ENCODE measurements around the gene KCTD20. TPM values are rescaled to one million over a fixed set of nuclear protein-coding genes. Genes with fewer than 3 reads are reported as not detected.
A peak's percentile ranks its signal among the peaks of the same experiment; 100 is the strongest.
"Not testable (repeated sequence)": the region's sequence is repeated elsewhere in the genome, so short reads cannot be mapped to it uniquely, and the experiment has no call there.

Gene KCTD20
- total RNA-seq, 2 experiments from 2014 or later: 53.9 to 65.0 TPM

DNA sequence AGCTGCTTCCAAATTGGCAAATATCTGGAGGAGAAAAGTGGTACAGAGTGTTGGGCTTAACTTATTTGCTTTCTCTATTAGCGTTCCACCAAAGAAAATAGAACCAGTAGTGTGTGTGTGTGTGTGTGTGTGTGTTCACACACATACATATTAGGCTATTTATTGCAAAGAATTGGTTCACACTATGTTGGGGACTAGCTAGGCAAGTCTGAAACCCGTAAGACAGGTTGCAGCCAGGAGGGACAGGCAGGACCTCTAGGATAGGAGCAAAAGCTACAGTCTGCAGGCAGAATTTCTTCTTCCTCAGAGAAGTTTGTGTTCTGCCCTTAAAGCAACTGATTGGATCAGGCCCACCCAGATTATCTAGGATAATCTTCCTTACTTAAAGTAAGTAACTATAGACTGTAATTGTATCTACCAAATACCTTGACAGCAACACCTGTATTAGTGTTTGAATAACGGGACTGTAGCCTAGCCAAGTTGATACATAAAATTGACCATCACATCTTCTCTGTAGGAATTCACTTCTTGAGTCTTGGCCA lies 12.8 kb downstream of the KCTD20 start:
- peak overlapping the region; percentile 32 for H3K27ac Mint-ChIP-seq
- CTCF ChIA-PET: no interaction called here
- no peaks in the 10 kb centered on the region for H3K27me3 Mint-ChIP-seq
- H3K4me1 Mint-ChIP-seq: peaks cover 2% of the 10 kb centered on the region
- ATAC-seq (no peak), DNase-seq (no peak)
- H3K4me3 Mint-ChIP-seq: no peak overlapping the region
- no peaks in the 10 kb centered on the region for H3K9me3 Mint-ChIP-seq (ENCODE audit: low read depth)
- H3K36me3 Mint-ChIP-seq: peaks cover 19% of the 10 kb centered on the region

GRCh38 chr6:36459501-36459900 lies 16.7 kb downstream of the KCTD20 start:
- H3K36me3 Mint-ChIP-seq: peaks cover 30% of the 10 kb centered on the region
- DNase-seq (no peak), ATAC-seq (no peak)
- H3K4me1 Mint-ChIP-seq: no peaks in the 10 kb centered on the region
- no peaks in the 10 kb centered on the region for H3K27me3 Mint-ChIP-seq
- CTCF ChIA-PET: interaction anchor here (0.6 to 0.8 kb wide), 2 partner anchors 36 to 124 kb away, joined by 3 read pairs; no protein-coding TSS in a partner anchor
- H3K4me3 Mint-ChIP-seq: no peak overlapping the region
- H3K27ac Mint-ChIP-seq: no peak overlapping the region
- H3K9me3 Mint-ChIP-seq (ENCODE audit: low read depth): no peaks in the 10 kb centered on the region

DNA sequence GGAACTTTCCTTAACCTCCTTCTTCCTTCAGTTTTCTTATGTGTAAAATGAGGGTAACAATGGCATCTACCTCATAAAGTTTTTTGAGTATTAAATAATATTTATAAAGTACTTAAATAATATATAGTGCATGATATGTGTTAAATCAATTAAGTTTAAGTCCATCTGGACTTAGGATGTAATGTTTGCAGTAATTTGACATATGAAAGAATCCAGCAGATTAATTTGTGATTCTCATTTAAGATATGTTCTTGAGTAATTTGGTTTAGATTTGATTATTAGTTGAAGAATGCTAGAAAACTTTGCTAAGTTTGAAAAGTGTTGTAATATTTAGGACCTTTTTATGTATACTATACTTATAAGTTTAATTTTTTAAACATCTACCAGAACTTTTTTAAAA lies 18.1 kb downstream of the KCTD20 start:
- H3K4me3 Mint-ChIP-seq: no peak overlapping the region
- H3K27me3 Mint-ChIP-seq: no peaks in the 10 kb centered on the region
- ATAC-seq (no peak), DNase-seq (no peak)
- no peaks in the 10 kb centered on the region for H3K9me3 Mint-ChIP-seq (ENCODE audit: low read depth)
- no peaks in the 10 kb centered on the region for H3K4me1 Mint-ChIP-seq
- H3K36me3 Mint-ChIP-seq: peaks cover 31% of the 10 kb centered on the region
- CTCF ChIA-PET: no interaction called here
- H3K27ac Mint-ChIP-seq: no peak overlapping the region

GRCh38 chr6:36461646-36462045 lies 18.8 kb downstream of the KCTD20 start:
- Mint-ChIP-seq H3K4me3 (no peak overlapping the region), H3K27ac (no peak overlapping the region), H3K27me3 (no peaks in the 10 kb centered on the region), H3K36me3 (peaks cover 33% of the 10 kb centered on the region), H3K9me3 (ENCODE audit: low read depth) (no peaks in the 10 kb centered on the region), H3K4me1 (no peaks in the 10 kb centered on the region)
- ATAC-seq (no peak), DNase-seq (no peak)
- CTCF ChIA-PET: interaction anchor here (1.3 to 1.4 kb wide), 2 partner anchors 23 to 41 kb away, joined by 3 to 4 read pairs; no protein-coding TSS in a partner anchor

- Mint-ChIP-seq H3K4me1 (no peaks in the 10 kb centered on the region), H3K9me3 (ENCODE audit: low read depth) (no peaks in the 10 kb centered on the region), H3K27me3 (no peaks in the 10 kb centered on the region), H3K4me3 (no peak overlapping the region), H3K27ac (no peak overlapping the region), H3K36me3 (peaks cover 38% of the 10 kb centered on the region)
- DNase-seq (no peak), ATAC-seq (no peak)
- CTCF ChIA-PET: no interaction called here
These were observed 20.9 kb downstream of the KCTD20 start for GRCh38 chr6:36463676-36464075.

GRCh38 chr6:36464233-36464632 lies 21.4 kb downstream of the KCTD20 start:
- H3K36me3 Mint-ChIP-seq: peaks cover 38% of the 10 kb centered on the region
- H3K27ac Mint-ChIP-seq: no peak overlapping the region
- H3K9me3 Mint-ChIP-seq (ENCODE audit: low read depth): no peaks in the 10 kb centered on the region
- CTCF ChIA-PET: no interaction called here
- DNase-seq (no peak), ATAC-seq (no peak)
- peaks cover 3% of the 10 kb centered on the region for H3K4me1 Mint-ChIP-seq
- no peaks in the 10 kb centered on the region for H3K27me3 Mint-ChIP-seq
- H3K4me3 Mint-ChIP-seq: no peak overlapping the region

DNA sequence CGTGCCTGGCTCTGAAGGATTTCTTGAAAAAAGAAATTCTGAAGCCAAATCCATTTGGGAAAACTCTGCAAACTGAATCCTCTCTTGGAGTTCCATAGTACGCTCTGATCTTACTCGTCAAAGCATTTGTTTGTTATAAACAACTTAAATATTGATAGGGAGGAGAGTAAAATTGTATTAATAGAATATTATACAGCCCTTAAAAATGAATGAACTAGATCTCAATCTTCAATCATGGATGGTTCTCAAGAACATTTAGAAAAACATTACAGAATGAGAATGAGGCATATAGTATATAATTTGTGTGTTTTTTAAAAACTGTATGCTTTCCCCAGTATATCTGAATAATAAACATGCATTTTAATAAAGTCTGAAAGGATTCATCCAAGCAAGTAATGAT lies 24.8 kb downstream of the KCTD20 start:
- H3K36me3 Mint-ChIP-seq: peaks cover 35% of the 10 kb centered on the region
- no peaks in the 10 kb centered on the region for H3K9me3 Mint-ChIP-seq (ENCODE audit: low read depth)

DNA sequence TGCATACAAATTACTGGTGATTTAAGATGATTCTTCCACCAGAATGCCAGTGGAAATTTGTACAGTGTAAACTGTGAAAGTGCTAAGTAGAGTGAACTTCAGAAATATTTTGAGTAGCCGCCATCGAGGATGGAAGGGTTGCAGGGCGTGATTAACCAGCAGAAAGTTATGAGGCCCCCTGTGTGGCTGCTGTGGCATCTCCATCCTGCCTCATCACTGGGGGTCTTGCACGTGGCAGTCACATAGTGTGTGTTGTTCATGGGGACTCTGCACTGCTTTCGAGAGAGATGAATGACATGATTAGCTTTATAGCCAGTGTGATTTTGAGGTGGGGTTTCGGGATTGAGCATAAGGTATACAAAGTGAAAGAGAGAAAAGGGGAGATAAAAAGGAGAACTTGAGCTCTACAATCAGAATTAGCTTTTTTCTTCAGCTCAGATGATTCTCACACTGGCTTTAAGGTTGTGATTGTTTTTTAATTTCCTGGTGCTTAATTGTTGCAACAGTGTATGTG lies 26.4 kb downstream of the KCTD20 start:
- ATAC-seq: no peak
- no peaks in the 10 kb centered on the region for H3K9me3 Mint-ChIP-seq (ENCODE audit: low read depth)
- H3K4me1 Mint-ChIP-seq: peaks cover 4% of the 10 kb centered on the region
- no peaks in the 10 kb centered on the region for H3K27me3 Mint-ChIP-seq
- H3K4me3 Mint-ChIP-seq: no peak overlapping the region
- H3K27ac Mint-ChIP-seq: no peak overlapping the region
- CTCF ChIA-PET: interaction anchor here (0.6 kb wide), 1 partner anchor 1449 kb away, joined by 3 read pairs; no protein-coding TSS in a partner anchor
- H3K36me3 Mint-ChIP-seq: peaks cover 30% of the 10 kb centered on the region
- DNase-seq: no peak

More for the DNA sequence above, 24.8 kb downstream of the KCTD20 start:
- no peak for DNase-seq
- Mint-ChIP-seq H3K4me1 (peaks cover 4% of the 10 kb centered on the region), H3K27me3 (no peaks in the 10 kb centered on the region), H3K4me3 (no peak overlapping the region), H3K27ac (no peak overlapping the region)
- ATAC-seq: no peak
- CTCF ChIA-PET: no interaction called here

DNA sequence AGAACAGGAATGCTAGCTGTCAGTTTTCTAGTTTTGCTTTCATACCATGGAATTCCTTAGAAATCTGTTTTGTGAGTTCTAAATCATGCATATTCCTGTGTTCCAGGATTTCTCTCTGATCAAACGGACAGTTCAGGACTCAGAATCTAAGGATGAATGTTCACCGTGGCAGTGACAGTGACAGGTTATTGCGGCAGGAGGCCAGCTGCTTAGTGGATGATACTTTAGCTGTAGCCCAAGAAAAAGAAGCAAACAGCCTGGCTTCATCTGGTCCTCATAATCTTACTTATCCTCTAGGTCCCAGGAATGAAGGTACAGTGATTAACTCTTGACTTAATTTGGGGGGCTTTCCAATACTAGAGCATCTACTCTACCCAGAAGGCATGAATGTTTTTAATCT lies 27.1 kb downstream of the KCTD20 start:
- ATAC-seq: no peak

DNA sequence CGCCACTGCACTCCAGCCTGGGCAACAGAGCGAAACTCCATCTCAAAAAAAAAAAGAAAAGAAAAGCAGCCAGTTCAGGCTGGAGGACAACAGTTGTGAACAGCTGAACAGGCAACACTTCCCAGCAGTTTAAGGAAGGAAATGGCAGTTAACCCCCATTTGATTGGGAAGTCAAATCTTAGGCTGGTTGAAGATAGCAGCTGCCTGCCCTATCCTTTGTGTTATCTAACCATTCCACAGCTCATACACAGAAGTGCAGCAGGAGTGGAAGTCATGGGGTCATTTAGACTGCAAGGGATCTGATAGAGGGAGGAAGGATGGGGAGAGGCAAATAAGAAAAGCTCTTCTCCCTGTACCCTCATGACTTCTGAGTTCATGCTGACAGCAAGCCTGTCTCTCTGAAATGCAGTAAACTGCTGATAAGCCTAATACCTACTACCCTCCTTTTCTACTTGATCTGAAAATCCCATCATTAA lies 35.3 kb downstream of the KCTD20 start:
- Mint-ChIP-seq H3K36me3 (peaks cover 48% of the 10 kb centered on the region), H3K9me3 (ENCODE audit: low read depth) (no peaks in the 10 kb centered on the region), H3K4me1 (peaks cover 8% of the 10 kb centered on the region), H3K27me3 (no peaks in the 10 kb centered on the region), H3K4me3 (no peak overlapping the region), H3K27ac (peak overlapping the region; percentile 73)
- CTCF ChIA-PET: interaction anchor here (0.7 to 2.3 kb wide), 2 partner anchors 27 to 55 kb away, joined by 5 to 6 read pairs; no protein-coding TSS in a partner anchor
- no peak for DNase-seq
- ATAC-seq: no peak

More for the DNA sequence above, 27.1 kb downstream of the KCTD20 start:
- H3K27ac Mint-ChIP-seq: no peak overlapping the region
- H3K27me3 Mint-ChIP-seq: no peaks in the 10 kb centered on the region
- no peaks in the 10 kb centered on the region for H3K9me3 Mint-ChIP-seq (ENCODE audit: low read depth)
- H3K36me3 Mint-ChIP-seq: peaks cover 30% of the 10 kb centered on the region
- H3K4me1 Mint-ChIP-seq: peaks cover 4% of the 10 kb centered on the region
- no peak overlapping the region for H3K4me3 Mint-ChIP-seq
- no peak for DNase-seq
- CTCF ChIA-PET: interaction anchor here (0.6 to 1.3 kb wide), 3 partner anchors 30 to 1448 kb away, joined by 3 read pairs; no protein-coding TSS in a partner anchor

GRCh38 chr6:36479256-36479655 lies 36.5 kb downstream of the KCTD20 start:
- DNase-seq (no peak), ATAC-seq (no peak)
- no peak overlapping the region for H3K27ac Mint-ChIP-seq
- H3K4me1 Mint-ChIP-seq: peaks cover 8% of the 10 kb centered on the region
- H3K27me3 Mint-ChIP-seq: no peaks in the 10 kb centered on the region
- CTCF ChIA-PET: no interaction called here
- H3K9me3 Mint-ChIP-seq (ENCODE audit: low read depth): no peaks in the 10 kb centered on the region
- peaks cover 54% of the 10 kb centered on the region for H3K36me3 Mint-ChIP-seq
- H3K4me3 Mint-ChIP-seq: no peak overlapping the region

- ATAC-seq; H3K27me3 Mint-ChIP-seq; H3K4me1 Mint-ChIP-seq; CTCF ChIA-PET; H3K9me3 Mint-ChIP-seq (ENCODE audit: low read depth); H3K4me3 Mint-ChIP-seq; DNase-seq; H3K27ac Mint-ChIP-seq: not testable (repeated sequence)
- peaks cover 68% of the 10 kb centered on the region for H3K36me3 Mint-ChIP-seq
These were observed 40.5 kb downstream of the KCTD20 start for GRCh38 chr6:36483326-36483725.

DNA sequence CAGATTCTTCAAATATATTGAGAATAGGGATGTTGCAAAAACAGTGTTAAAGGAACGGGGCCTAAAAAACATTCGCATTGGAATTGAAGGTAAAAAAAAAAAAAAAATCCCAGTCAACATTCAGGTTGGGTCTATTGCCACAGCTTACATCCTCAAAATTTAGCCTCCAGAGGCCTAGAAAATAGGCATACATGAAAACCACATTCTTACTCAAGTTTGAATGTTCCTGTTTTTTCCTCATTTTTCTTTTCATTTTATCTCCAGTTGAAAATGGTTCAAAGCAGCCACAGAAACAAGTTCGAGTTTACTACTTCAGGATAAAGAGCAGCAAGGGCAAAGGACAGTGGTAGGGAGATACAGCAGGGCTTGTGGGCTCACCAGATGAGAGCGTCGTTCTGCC lies 41.9 kb downstream of the KCTD20 start:
- no peak overlapping the region for H3K27ac Mint-ChIP-seq
- DNase-seq (no peak), ATAC-seq (no peak)
- H3K36me3 Mint-ChIP-seq: peaks cover 61% of the 10 kb centered on the region
- CTCF ChIA-PET: interaction anchor here (1.0 to 1.3 kb wide), 2 partner anchors 8 to 23 kb away, joined by 3 read pairs; no protein-coding TSS in a partner anchor
- no peaks in the 10 kb centered on the region for H3K9me3 Mint-ChIP-seq (ENCODE audit: low read depth)
- H3K27me3 Mint-ChIP-seq: no peaks in the 10 kb centered on the region
- no peak overlapping the region for H3K4me3 Mint-ChIP-seq
- no peaks in the 10 kb centered on the region for H3K4me1 Mint-ChIP-seq

- Mint-ChIP-seq H3K27me3 (no peaks in the 10 kb centered on the region), H3K9me3 (ENCODE audit: low read depth) (no peaks in the 10 kb centered on the region), H3K27ac (no peak overlapping the region), H3K4me1 (no peaks in the 10 kb centered on the region), H3K4me3 (no peak overlapping the region), H3K36me3 (peaks cover 53% of the 10 kb centered on the region)
- DNase-seq (no peak), ATAC-seq (no peak)
- CTCF ChIA-PET: interaction anchor here (1.0 kb wide), 1 partner anchor 101 kb away, joined by 3 read pairs; no protein-coding TSS in a partner anchor
These were observed 44.9 kb downstream of the KCTD20 start for GRCh38 chr6:36487698-36488097.

Measured in activated CD8-positive, alpha-beta memory T cell treated with anti-CD3 and anti-CD28 coated beads, Interleukin-2, amount 10 ng/mL, durations not matched to agents 7 days and 5 days (primary cell).